MM.1S (cell line): ENCODE results near the gene RIPOR3.

ENCODE experiments used
- DNase-seq: peaks from one replicate; pipeline ENCODE4 v3.0.0-alpha.2; 2015
- H2AFZ ChIP-seq: fragments of 300-600 bp; sonication (generic); 2 replicates; pipeline ENCODE4 v1.6.0; 2016; ENCODE audit warnings: antibody characterized with exemption, low read length
- H3F3A ChIP-seq: fragments of 300-600 bp; sonication (generic); 2 replicates; pipeline ENCODE4 v1.6.1; 2016; ENCODE audit warnings: mild to moderate bottlenecking, antibody characterized with exemption, low read length, moderate library complexity, mixed read lengths; ENCODE audit not compliant: insufficient read depth
- H3K27ac ChIP-seq: fragments of 300-600 bp; sonication (generic); 2 replicates; pipeline ENCODE4 v1.5.1; 2016; ENCODE audit warnings: mild to moderate bottlenecking, low read length
- H3K27me3 ChIP-seq: fragments of 300-600 bp; sonication (generic); replicated peaks from 2 replicates; pipeline ENCODE4 v1.6.0; 2016; ENCODE audit warnings: low read length; ENCODE audit not compliant: insufficient read depth
- H3K36me3 ChIP-seq: fragments of 300-600 bp; sonication (generic); replicated peaks from 2 replicates; pipeline ENCODE4 v1.6.1; 2016; ENCODE audit warnings: mild to moderate bottlenecking, low read length, mixed read lengths; ENCODE audit not compliant: insufficient read depth
- H3K4me1 ChIP-seq: fragments of 300-600 bp; sonication (generic); 2 replicates; pipeline ENCODE4 v1.6.1; 2016; ENCODE audit warnings: low read length, mixed read lengths
- H3K4me2 ChIP-seq: fragments of 300-600 bp; sonication (generic); 2 replicates; pipeline ENCODE4 v1.6.0; 2016; ENCODE audit warnings: low read depth, low read length
- H3K4me3 ChIP-seq: fragments of 300-600 bp; sonication (generic); 2 replicates; pipeline ENCODE4 v1.5.1; 2016; ENCODE audit warnings: low read length, mixed read lengths
- H3K79me2 ChIP-seq: fragments of 300-600 bp; sonication (generic); 2 replicates; pipeline ENCODE4 v1.6.1; 2016; ENCODE audit warnings: mixed run types, low read length, mixed read lengths
- H3K9ac ChIP-seq: fragments of 300-600 bp; sonication (generic); 2 replicates; pipeline ENCODE4 v1.6.1; 2016; ENCODE audit warnings: low read length, mixed read lengths
- H3K9me2 ChIP-seq: fragments of 300-600 bp; sonication (generic); replicated peaks from 2 replicates; pipeline ENCODE4 v1.6.1; 2016; ENCODE audit warnings: mild to moderate bottlenecking, low read length, mixed read lengths; ENCODE audit not compliant: insufficient read depth
- H3K9me3 ChIP-seq: fragments of 300-600 bp; sonication (generic); replicated peaks from 2 replicates; pipeline ENCODE4 v1.6.1; 2016; ENCODE audit warnings: mild to moderate bottlenecking, low read length, mixed read lengths; ENCODE audit not compliant: insufficient read depth
- H4K20me1 ChIP-seq: fragments of 300-600 bp; sonication (generic); 2 replicates; pipeline ENCODE4 v1.6.1; 2016; ENCODE audit warnings: mild to moderate bottlenecking, low read length, moderate library complexity, mixed read lengths; ENCODE audit not compliant: insufficient read depth
- EZH2 ChIP-seq: fragments of 300-600 bp; sonication (generic); optimal IDR thresholded peaks from 2 replicates; pipeline ENCODE3; 2017; ENCODE audit warnings: low read depth, mild to moderate bottlenecking, antibody characterized with exemption, low read length, mixed read lengths
- EZH2phosphoT487 ChIP-seq: fragments of 300-600 bp; sonication (generic); IDR thresholded peaks from 2 replicates; pipeline ENCODE4 v1.6.1; 2018; ENCODE audit warnings: antibody characterized with exemption, low read length
- TF ChIP-seq, protein P1 (sequence below): fragments of 300-600 bp; sonication (generic); IDR thresholded peaks from 2 replicates; pipeline ENCODE4 v1.5.1; 2016; ENCODE audit warnings: antibody characterized with exemption, low read length, mixed read lengths

RIPOR3 gene

DNA sequence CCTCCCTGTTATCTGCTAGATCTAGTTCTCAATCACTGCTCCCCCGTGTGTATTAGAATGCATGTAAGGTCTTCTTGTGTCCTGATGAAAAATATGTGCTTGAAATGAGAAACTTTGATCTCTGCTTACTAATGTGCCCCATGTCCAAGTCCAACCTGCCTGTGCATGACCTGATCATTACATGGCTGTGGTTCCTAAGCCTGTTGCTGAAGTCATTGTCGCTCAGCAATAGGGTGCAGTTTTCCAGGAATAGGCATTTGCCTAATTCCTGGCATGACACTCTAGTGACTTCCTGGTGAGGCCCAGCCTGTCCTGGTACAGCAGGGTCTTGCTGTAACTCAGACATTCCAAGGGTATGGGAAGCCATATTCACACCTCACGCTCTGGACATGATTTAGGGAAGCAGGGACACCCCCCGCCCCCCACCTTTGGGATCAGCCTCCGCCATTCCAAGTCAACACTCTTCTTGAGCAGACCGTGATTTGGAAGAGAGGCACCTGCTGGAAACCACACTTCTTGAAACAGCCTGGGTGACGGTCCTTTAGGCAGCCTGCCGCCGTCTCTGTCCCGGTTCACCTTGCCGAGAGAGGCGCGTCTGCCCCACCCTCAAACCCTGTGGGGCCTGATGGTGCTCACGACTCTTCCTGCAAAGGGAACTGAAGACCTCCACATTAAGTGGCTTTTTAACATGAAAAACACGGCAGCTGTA lies 107.7 kb downstream of the RIPOR3 start:
- Histone ChIP-seq H3K9ac (no peak overlapping the region), H3K4me2 (no peak overlapping the region), H2AFZ (no peak overlapping the region), H3K27me3 (no peaks in the 10 kb centered on the region), H3K4me3 (no peak overlapping the region), H3K9me3 (no peaks in the 10 kb centered on the region), H3K79me2 (no peaks in the 10 kb centered on the region), H3K9me2 (no peaks in the 10 kb centered on the region), H3K36me3 (peaks cover 7% of the 10 kb centered on the region; the same call in 1 of the 2 replicates), H3F3A (no peaks in the 10 kb centered on the region), H4K20me1 (0 out of 2 replicates have a peak, but pooled peaks cover 4% of the 10 kb centered on the region), H3K4me1 (no peaks in the 10 kb centered on the region), H3K27ac (no peak overlapping the region)
- no peak for TF ChIP-seq EZH2phosphoT487
- TF ChIP-seq, protein P1, sequence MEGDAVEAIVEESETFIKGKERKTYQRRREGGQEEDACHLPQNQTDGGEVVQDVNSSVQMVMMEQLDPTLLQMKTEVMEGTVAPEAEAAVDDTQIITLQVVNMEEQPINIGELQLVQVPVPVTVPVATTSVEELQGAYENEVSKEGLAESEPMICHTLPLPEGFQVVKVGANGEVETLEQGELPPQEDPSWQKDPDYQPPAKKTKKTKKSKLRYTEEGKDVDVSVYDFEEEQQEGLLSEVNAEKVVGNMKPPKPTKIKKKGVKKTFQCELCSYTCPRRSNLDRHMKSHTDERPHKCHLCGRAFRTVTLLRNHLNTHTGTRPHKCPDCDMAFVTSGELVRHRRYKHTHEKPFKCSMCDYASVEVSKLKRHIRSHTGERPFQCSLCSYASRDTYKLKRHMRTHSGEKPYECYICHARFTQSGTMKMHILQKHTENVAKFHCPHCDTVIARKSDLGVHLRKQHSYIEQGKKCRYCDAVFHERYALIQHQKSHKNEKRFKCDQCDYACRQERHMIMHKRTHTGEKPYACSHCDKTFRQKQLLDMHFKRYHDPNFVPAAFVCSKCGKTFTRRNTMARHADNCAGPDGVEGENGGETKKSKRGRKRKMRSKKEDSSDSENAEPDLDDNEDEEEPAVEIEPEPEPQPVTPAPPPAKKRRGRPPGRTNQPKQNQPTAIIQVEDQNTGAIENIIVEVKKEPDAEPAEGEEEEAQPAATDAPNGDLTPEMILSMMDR = no peak
- no peak for DNase-seq

DNA sequence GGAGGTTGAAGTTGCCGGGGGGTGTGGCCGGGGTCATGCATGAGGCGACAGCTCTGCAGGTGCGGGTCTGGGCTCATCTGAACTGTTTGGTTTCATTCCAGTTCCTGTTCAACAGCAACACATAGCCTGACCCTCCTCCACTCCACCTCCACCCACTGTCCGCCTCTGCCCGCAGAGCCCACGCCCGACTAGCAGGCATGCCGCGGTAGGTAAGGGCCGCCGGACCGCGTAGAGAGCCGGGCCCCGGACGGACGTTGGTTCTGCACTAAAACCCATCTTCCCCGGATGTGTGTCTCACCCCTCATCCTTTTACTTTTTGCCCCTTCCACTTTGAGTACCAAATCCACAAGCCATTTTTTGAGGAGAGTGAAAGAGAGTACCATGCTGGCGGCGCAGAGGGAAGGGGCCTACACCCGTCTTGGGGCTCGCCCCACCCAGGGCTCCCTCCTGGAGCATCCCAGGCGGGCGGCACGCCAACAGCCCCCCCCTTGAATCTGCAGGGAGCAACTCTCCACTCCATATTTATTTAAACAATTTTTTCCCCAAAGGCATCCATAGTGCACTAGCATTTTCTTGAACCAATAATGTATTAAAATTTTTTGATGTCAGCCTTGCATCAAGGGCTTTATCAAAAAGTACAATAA lies 108.6 kb downstream of the RIPOR3 start:
- Histone ChIP-seq H4K20me1 (0 out of 2 replicates have a peak, but pooled peaks cover 1% of the 10 kb centered on the region), H3K4me3 (no peak overlapping the region), H3K79me2 (no peaks in the 10 kb centered on the region), H3K4me1 (no peaks in the 10 kb centered on the region), H3K27me3 (no peaks in the 10 kb centered on the region), H2AFZ (no peak overlapping the region), H3K4me2 (no peak overlapping the region), H3K9me3 (no peaks in the 10 kb centered on the region), H3K9ac (no peak overlapping the region), H3K9me2 (no peaks in the 10 kb centered on the region), H3F3A (no peaks in the 10 kb centered on the region), H3K27ac (no peak overlapping the region), H3K36me3 (peaks cover 7% of the 10 kb centered on the region; the same call in 1 of the 2 replicates)
- TF ChIP-seq EZH2phosphoT487 = no peak
- TF ChIP-seq EZH2 = no peak
- TF ChIP-seq, protein P1 = no peak
- DNase-seq = no peak

DNA sequence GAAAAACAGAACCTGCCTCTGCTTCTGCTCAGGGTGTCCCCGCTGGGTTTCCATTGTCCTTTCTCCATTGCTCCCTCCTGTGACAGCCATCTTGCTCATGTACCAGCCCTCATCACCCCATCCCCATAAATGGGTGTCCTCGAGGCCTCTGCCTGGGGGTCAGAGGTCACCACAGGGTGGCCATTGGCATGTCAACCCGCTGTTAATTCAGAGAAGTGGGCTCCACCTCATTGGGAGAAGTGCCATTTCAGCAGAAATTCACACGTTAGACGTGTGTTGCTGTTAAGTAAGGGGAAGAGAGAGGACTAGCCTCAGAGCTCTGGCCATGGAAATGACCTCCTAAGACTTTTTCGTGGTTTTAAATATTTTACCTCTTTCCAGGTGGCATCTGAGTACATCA lies 109.2 kb downstream of the RIPOR3 start:
- H3K4me2 ChIP-seq = no peak overlapping the region
- H4K20me1 ChIP-seq = no peaks in the 10 kb centered on the region

More for the DNA sequence above, 109.2 kb downstream of the RIPOR3 start:
- Histone ChIP-seq H3F3A (no peaks in the 10 kb centered on the region), H2AFZ (no peak overlapping the region), H3K79me2 (no peaks in the 10 kb centered on the region), H3K4me1 (no peaks in the 10 kb centered on the region), H3K27me3 (no peaks in the 10 kb centered on the region), H3K9ac (no peak overlapping the region), H3K27ac (no peak overlapping the region), H3K9me3 (no peaks in the 10 kb centered on the region), H3K9me2 (no peaks in the 10 kb centered on the region), H3K4me3 (no peak overlapping the region), H3K36me3 (peaks cover 7% of the 10 kb centered on the region; the same call in 1 of the 2 replicates)
- TF ChIP-seq, protein P1 = no peak
- no peak for TF ChIP-seq EZH2
- no peak for TF ChIP-seq EZH2phosphoT487
- DNase-seq = no peak
